OCI-M1 (cell line): ENCODE results near the gene ZER1.

ENCODE experiments used
- DNase-seq: peaks from one replicate; lab custom pipeline; 2025; lab: John Stamatoyannopoulos, UW

Gene ZER1

GRCh38 chr9:128690684-128691034, 81.1 kb downstream of the ZER1 start:
- no peak for DNase-seq

GRCh38 chr9:128689820-128690683, 81.7 kb downstream of the ZER1 start:
- peak; percentile 44 for DNase-seq

DNA sequence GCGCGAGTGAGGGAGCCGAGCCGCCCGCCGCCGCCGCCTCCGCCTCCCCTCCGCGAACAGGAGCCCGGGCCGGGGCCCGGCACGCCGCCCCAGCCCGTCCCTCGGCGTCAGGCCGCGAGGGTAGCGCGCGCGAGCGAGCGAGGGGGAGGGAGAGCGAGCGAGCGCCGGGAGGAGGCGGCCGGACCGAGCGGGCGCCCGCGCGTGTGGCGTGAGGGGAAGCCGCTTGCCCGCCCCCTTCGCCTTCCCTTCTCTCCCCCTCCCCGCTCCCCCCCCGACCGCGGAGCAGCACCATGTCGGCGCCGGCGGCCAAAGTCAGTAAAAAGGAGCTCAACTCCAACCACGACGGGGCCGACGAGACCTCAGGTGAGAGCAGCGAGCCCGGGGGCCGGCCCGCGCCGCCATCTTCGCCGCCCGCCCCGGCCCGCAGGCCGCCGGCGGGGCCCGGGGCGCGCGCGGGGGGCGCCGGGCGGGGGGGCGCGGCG, 82.4 kb downstream of the ZER1 start:
- DNase-seq, result no peak

DNA sequence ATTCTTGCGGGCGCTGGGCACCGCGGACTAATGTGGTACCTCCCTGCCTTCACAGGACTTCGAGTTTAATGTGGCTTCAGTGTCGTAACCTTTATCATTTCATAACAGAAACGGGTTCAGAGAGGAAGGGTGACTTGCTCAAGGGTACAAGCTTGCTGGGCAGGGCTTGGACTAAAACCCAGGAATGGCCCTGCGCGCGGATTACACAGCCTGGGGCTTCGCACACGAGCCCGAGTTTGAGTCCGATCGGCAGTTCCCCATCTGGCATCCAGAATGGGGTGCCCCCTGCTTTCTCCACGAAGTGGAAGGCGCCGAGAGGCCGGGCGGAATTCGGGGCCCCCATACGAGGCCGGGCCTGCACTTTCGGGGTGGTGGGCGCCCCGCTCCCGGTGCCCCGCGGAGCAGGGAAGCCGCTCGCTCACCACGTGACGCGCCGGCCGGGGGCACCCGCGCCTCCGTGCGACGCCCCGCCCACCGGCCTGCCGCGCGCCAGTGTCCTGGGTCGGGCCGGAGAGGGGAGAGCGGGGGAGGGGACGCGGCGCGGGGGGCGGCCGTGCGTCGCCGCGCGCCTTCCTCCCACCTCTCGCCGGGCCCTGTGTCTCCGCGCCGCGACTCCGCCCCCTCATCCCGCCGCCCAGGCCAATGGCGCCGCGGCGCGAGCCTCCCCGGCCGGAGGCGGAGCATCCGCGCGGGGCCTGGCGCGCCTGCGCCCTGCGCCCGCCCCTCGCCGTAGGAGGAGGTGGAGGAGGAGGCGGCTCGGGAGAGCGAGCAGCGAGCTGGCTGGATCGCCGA, 83.0 kb downstream of the ZER1 start, which contains the start of gene SET:
SET (plus strand) TSS at position 722 of the 792 bp plus-strand sequence. CDS start 361 bp downstream, outside the sequence.
- peak; percentile 97 for DNase-seq

- no peak for DNase-seq
Measured at GRCh38 chr9:128687453-128687852, 84.3 kb downstream of the ZER1 start.

- peak; percentile 89 for DNase-seq
Measured at GRCh38 chr9:128685636-128686489, 85.9 kb downstream of the ZER1 start.

GRCh38 chr9:128684325-128685199, 87.2 kb downstream of the ZER1 start:
- DNase-seq, result peak; percentile 86

GRCh38 chr9:128684065-128684324, 87.7 kb downstream of the ZER1 start:
- no peak for DNase-seq

DNA sequence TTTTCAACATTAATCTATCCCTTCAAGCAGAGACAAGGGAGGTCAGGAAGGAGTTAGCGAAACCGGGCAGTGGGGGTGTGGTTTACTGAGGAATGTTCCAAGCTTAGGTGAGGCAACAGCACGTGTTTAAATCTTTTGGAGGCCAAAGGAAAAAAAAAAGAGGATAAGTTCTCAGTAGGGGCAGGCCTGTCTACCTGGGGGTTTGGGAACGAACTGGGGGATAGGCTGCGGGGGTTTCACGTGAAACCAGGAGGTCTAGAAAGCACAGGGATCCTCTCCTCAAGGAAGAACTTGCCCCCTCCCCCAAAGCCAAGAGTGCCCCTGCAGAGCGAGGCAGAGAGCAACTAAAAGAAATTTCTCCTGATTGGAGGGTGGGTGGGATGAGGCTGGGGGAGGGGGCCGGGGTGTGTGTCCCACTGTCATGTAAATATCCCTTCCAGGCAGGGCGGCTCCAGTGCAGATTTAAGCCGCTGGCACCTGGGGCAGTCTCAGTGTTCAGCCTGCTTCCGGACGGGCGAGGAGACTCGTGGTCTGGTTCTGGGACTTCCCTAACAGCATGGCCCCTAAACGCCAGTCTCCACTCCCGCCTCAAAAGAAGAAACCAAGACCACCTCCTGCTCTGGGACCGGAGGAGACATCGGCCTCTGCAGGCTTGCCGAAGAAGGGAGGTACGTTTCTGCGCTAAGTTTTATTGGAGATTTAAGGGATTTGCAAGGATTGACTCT, 88.2 kb downstream of the ZER1 start:
- peak; percentile 63 for DNase-seq
